Kasumi-1 (cell line): Measurements from ENCODE around the gene ADAM12.
"Not testable (repeated sequence)": the region's sequence is repeated elsewhere in the genome, so short reads cannot be mapped to it uniquely, and the experiment has no call there.

ENCODE experiments used
- DNase-seq, 2 experiments: peaks; one replicate each; lab custom pipeline; 2025; lab: John Stamatoyannopoulos, UW

Gene ADAM12

GRCh38 chr10:126177417-126178030, 210.8 kb downstream of the ADAM12 start:
- DNase-seq: no peak

GRCh38 chr10:126175641-126176262, 212.5 kb downstream of the ADAM12 start:
- no peak for DNase-seq

DNA sequence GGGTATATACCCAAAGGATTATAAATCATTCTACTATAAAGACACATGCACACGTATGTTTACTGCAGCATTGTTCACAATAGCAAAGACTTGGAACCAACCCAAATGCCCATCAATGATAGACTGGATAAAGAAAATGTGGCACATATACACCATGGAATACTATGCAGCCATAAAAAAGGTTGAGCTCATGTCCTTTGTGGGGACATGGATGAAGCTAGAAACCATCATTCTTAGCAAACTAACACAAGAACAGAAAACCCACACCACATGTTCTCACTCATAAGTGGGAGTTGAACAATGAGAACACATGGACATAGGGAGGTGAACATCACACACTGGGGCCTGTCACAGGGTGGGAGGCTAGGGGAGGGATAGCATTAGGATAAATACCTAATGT, 215.5 kb downstream of the ADAM12 start:
- not testable (repeated sequence) for DNase-seq

DNA sequence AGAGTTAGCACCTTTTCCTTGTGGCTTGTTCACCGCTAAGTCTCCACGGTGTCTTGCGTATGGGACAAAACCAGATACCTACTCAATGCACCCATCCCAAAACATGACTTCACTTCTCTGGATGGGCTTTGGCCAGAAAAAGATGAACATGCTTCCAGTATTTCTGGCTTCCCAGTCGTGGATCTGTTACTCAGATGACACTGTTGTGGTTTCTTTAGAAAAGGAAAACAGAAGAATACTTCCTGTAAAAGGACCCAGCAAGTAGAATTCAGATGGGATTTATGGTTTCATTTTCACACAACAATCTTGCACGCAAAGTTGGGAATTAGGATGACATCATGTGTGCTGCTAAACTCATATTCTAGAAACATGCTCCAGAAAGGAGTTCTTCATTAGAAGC, 216.7 kb downstream of the ADAM12 start:
- DNase-seq: no peak

DNA sequence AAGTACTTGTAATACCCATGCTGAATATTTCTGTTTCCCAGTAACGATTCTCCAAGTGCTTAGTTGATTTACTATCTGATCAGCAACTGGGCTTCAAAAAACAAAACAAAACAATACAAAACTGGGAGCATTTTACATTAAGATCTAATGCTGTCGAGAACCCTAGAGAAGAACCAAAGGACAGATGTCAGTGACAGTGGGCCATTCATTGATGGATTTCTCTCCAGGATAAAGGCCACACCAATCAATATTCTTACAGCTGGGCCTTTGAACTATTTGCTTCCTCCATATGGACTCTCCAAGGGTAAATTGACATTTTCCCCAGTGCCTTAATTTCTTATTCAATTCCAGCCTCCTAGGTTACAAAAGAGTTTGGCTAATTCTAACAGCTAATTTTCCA, 217.5 kb downstream of the ADAM12 start:
- DNase-seq: no peak

GRCh38 chr10:126170371-126170770, 217.9 kb downstream of the ADAM12 start:
- DNase-seq: no peak

DNA sequence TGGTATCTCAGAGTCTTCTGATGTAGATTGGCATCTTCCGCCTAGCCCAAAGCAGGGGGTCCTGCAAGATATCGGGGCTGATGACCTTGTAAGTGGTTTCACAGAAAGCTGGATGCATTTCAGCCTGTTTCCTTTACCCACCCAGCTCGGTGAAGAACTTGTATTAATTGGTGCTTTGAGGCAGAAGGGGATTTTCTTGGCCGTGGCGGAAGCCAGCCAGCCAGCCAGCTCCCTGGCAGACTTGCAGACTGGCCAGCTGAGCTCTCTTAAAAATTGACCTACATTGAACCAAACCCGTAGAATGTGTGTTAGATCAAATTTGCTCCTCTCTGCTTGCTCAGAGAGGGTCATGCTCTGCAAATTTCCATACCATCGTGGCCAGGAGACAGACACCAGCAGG, 218.4 kb downstream of the ADAM12 start:
- no peak for DNase-seq

GRCh38 chr10:126166797-126167196, 221.5 kb downstream of the ADAM12 start:
- DNase-seq: no peak

GRCh38 chr10:126165874-126166273, 222.4 kb downstream of the ADAM12 start:
- no peak for DNase-seq

- DNase-seq: no peak
Observed at GRCh38 chr10:126163506-126163905, 224.8 kb downstream of the ADAM12 start.

DNA sequence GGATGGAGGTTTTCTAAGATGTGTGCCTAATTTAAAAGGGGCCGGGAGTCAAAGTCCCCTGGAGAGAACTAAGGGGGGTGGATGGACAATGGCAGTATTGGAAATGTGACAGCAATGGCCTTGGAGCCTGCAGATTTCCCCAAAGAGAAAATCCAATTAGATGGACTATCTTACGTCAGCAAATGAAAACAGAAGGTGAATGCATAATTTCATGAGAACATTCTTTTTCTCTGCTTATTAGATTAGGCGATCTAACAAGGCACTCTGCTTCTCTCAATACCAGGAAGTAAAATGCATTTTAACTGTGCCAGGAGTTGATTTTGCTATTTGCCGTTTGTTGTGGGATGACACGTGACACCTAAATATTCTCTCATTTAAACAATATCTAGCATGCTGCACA, 226.6 kb downstream of the ADAM12 start:
- DNase-seq: no peak

DNA sequence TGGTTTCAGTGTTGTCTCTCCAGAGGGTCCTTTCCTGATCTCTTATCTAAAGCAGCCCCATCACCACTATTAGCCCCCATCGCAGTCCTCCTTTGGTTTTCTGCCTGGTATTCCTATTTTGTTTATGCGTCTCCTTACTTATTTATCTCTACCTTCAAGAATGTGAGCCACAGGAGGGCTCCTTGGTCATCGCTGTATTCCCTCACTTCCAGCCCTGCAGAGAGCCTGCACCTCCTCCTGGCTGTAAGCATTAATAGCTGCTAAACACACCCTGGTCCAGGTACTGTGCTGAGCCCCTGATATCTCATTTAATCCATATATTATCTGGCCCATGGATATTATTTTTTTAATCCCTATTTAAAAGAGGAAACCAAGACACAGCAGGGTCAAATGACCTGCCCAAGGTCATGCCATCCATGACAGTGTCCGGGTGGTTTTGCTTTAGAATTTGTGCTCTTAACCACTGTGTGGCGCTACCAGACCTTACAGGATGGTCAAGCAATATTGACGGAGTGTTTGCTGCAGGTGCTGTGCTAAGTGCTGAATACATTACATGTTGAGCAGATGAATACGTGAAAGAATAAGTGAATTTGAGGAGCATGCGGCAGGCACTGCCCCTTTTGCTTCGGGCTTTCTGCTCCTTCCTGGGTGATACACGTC, 227.2 kb downstream of the ADAM12 start:
- DNase-seq: no peak

DNA sequence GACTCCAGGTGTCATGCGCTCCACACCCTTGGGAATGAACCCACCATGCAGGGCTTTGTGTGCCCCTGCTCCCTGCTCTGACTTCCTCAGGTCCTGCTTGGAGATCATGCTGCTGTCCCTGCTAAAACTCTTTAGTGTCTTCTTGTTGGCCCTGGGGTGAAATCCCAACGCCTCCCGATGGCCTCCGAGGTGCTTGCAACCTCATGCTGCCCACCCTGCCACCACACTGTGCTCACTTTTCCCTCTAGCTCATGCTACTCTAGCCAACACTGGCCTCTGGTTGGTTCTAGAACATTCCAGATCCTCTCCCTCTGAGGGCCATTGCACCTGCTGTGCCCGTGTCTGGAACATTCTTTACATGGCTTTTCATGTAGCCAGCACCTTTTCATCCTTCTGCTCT, 227.7 kb downstream of the ADAM12 start:
- no peak for DNase-seq

DNA sequence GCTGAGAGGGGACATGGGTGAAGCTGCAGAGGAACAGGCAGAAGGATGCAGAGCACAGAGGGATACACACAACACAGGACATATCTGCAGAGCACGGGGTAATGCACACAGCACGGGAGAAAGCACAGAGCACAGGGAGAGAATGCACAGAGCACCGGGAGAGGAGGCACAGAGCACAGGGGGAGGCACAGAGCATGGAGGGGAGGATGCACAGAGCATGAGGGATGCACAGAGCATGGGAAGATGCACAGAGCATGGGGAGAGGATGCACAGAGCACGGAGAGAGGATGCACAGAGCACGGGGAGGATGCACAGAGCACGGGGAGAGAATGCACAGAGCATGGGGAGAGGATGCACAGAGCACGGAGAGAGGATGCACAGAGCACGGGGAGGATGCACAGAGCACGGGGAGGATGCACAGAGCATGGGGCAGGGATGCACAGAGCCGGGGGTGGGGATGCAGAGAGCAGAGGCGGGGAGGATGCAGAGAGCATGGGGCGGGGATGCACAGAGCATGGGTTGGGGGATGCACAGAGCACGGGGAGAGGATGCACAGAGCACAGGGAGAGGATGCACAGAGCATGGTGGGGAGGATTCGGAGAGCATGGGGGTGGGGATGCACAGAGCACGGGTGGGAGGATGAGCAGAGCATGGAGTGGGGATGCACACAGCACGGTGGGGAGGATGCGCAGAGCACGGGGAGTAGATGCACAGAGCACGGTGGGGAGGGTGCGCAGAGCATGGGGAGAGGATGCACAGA, 230.0 kb downstream of the ADAM12 start:
- DNase-seq: no peak

DNA sequence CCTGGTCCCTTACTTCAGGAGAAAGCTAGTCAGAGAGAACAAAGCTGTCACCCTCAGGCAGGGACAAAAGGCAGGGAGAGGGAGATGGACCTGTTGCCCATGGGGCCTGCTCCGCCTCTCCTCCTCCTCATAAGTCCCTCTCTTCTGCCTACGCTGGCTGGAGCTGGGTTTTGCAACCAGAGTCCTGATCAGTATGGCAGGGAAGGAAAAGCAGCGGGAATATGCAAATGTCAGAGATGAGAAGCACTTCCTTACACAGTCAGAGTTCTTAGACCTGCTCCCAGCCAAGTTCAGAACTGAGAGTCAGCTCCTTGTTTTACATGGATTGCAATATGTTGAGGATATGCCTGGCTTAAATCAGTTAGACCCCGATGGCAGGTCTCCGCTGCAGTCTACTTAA, 231.1 kb downstream of the ADAM12 start:
- no peak for DNase-seq

DNA sequence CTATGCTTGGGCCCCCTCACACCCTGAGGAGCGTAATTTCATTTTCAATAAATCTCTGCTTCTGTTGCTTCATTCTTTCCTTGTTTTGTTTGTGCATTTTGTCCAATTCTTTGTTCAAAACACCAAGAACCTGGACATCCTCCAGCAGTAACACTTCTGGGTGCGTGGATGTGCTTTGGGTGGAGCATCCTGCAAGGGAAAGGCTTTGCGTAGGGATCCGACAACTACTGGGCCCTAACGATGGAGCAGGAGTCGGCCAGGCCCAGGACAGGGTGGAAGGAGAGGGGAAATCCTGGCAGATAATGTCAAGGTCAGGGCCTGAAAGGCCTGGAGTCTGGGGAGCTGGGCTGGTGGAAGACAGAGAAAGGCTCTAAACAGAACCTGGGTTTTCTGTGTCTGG, 231.8 kb downstream of the ADAM12 start:
- DNase-seq: no peak

DNA sequence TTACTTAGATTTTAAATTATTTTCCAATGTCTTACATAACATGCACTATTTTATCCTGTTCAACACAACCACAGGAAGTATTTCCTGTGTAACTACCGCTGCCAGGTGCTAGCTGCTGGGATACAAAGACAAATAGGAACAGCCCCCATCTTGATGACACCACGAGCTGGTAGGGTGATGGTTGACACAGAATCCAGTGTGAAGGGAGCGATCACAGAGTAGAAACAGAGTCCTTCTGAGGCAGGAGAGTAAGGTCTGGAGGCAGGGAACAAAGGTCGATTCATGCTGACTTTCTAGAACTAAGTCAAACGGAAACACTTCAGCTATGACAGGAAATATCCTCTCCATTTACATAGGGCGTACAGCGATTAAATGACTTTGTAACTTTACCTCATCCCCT, 232.3 kb downstream of the ADAM12 start:
- no peak for DNase-seq

DNA sequence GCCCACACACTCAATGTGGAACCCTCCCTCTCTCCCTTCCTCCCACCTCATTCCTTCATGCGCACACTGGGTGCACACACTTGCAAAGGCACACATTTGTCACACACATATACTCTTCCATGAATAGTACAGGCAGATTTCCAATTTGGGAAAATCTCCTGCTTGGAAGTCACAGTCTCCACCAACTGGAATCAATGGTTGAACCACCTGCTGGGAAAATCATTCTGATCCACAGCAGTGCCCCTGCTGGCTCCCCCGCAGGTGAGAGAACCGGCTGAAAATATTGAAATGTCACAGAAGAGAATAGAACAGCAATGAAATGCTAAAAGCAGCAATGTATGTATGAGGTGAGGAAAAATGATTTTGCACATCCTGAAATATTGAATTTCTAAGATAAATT, 232.7 kb downstream of the ADAM12 start:
- no peak for DNase-seq

DNA sequence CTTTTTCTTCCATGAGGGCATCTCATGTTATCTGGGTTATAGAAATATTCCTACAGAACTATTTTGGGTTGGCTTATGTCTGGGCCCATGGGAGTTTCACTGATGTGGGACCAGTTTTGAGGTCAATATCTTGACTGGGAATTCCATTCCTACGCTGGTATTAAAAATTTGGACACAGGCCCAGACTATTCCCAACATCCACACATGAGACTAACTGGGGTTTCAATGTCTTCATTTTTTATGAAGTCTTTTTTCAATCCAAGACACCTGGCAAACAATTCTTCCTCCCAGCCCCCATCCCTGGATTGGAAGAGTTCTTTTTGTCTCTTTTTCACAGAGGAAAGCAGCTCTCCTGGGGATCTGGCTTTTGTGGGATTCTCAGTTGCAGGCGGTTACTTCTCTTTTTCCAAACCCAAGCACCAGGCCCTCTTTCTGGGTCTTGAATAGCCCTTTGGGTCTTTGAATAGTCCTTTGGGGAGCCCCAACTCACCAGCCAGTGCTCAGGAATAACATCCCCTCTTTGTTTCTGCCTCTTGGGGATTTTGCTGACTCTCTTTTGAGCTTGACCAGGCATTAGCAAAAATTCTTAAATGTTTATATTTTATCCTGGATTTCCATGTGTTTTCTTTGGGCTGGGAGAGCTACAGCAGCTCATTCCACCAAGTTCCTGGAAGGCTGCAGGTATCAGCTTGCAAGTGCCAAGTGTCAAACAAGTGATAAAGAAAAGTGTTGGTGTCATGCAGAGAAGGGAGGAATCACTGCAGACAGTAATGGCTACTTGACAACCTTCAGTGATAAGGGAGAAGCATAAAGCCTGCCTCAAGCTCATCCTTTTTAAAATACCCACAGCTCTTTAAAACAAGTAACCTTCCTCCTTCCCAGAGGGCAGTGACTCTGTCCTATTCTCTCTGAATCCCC, 234.3 kb downstream of the ADAM12 start:
- DNase-seq: peak in 1 of 2 experiments; percentile 6

DNA sequence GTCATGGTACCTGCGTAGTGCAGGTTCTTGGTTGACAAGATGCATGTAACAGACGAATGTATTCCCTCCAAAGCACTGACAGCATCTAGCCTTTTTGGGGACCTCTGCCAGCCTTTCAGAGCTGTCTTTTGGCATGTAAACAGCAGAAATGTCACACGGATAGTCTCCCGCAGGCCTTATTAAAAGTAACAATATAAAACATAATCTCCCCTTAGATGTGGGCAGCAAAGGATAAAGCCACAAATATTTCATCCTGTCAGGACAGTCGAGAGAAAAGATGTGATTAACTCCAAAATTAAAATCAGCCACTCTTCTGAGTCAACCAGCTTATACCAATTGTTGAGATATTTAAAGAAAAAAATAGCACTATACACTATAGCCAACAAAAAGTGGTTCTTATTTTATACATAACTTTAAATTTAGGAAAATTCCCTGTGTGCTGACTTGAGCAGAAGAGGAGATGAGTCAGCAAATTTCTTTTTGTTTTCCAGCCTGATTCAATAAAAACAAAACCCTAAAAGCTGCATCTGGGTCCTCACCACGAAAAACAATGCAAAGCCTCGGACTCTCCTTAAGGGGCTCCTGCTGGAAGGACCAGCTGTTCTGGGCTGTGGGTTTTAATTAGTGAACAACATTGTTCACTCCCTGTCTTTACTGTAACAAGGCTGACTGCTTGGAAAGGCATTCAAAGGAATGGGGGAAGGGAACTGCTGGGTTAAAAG, 240.2 kb downstream of the ADAM12 start:
- DNase-seq: no peak

DNA sequence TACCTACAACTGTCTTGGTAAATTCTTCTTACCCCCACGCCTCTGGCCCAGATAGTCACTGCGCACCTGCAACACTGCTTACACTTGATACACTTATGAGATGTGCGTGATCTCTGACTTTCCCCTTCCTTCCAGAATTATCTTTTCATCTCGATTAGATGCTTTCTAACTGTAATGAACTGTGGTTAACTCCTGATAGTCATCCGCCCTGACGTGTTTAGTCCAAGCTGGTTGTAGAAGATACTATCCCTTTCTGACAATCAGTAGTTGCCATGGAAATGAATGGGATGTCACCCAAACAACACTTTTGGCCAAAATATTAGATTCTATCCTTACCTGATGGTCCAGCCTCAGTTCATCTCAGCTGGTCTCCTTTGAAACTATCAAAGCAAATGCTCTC, 241.5 kb downstream of the ADAM12 start:
- no peak for DNase-seq
